H1 (cell line): ENCODE measurements around the gene ZNF566. TPM values are rescaled to one million over a fixed set of nuclear protein-coding genes. Genes with fewer than 3 reads are reported as not detected.
A peak's percentile ranks its signal among the peaks of the same experiment; 100 is the strongest.
"Not testable (repeated sequence)": the region's sequence is repeated elsewhere in the genome, so short reads cannot be mapped to it uniquely, and the experiment has no call there.

Experiments
- CTCF ChIA-PET: fragments of 300-600 bp; sonication (Branson Sonifier 250); formaldehyde crosslinking; loops from one replicate; lab custom pipeline; 2021; ENCODE audit not compliant: partially characterized antibody; lab: Charles Lee
- POLR2A ChIA-PET: fragments of 300-600 bp; sonication (Branson Sonifier 250); formaldehyde crosslinking; loops from one replicate; lab custom pipeline; 2021; ENCODE audit warnings: inconsistent platforms; ENCODE audit not compliant: partially characterized antibody; lab: Charles Lee
- DNase-seq, 2 experiments: peaks; one replicate each; pipeline versions ENCODE4 v3.0.0 to v3.0.0-alpha.2; 2010 to 2022; ENCODE audit warnings: low spot score in 2 of 2, low read depth in 1 of 2, mixed read lengths in 1 of 2
- FAIRE-seq: peaks from 2 replicates; lab custom pipeline; 2011; peaks lifted over from hg19 to GRCh38; lab: Jason Lieb, UNC
- H2AFZ ChIP-seq: 2 replicates; pipeline ENCODE4 v1.8.1; 2012; ENCODE audit warnings: low read length, inconsistent platforms
- H2AK5ac ChIP-seq: 2 replicates; pipeline ENCODE4 v1.6.1; 2013; ENCODE audit warnings: low read depth, low read length
- H2BK120ac ChIP-seq: replicated peaks from 2 replicates; pipeline ENCODE3; 2013; ENCODE audit warnings: low read depth, low read length, inconsistent platforms
- H2BK12ac ChIP-seq: 2 replicates; pipeline ENCODE4 v1.6.1; 2013; ENCODE audit warnings: low read depth, low read length
- H2BK15ac ChIP-seq: 2 replicates; pipeline ENCODE4 v1.6.1; 2013; ENCODE audit warnings: low read length
- H2BK20ac ChIP-seq: 2 replicates; pipeline ENCODE4 v1.6.1; 2013; ENCODE audit warnings: low read length
- H2BK5ac ChIP-seq: 2 replicates; pipeline ENCODE4 v1.6.1; 2013; ENCODE audit warnings: low read depth, low read length
- H3K14ac ChIP-seq: 2 replicates; pipeline ENCODE4 v1.6.1; 2013; ENCODE audit warnings: inconsistent platforms; ENCODE audit not compliant: insufficient read length
- H3K18ac ChIP-seq: 2 replicates; pipeline ENCODE4 v1.6.1; 2013; ENCODE audit warnings: low read length; ENCODE audit errors: extremely low read depth
- H3K23ac ChIP-seq: 2 replicates; pipeline ENCODE4 v1.6.1; 2013; ENCODE audit warnings: inconsistent platforms; ENCODE audit not compliant: insufficient read length
- H3K23me2 ChIP-seq: 2 replicates; pipeline ENCODE4 v1.6.1; 2013; ENCODE audit warnings: low read depth, low read length
- H3K27ac ChIP-seq: 2 replicates; pipeline ENCODE4 v1.6.1; 2011; ENCODE audit warnings: low read depth, low read length, inconsistent platforms
- H3K27me3 ChIP-seq, 4 experiments: replicated peaks in 1 of 4; 1 replicate in 1 of 4; 2 replicates in 3 of 4; pipeline versions ENCODE4 v1.6.1 to v1.8.1; 2011 to 2013; ENCODE audit warnings: low read length in 3 of 4, mild to moderate bottlenecking in 3 of 4, inconsistent platforms in 2 of 4, mixed read lengths in 2 of 4, moderate library complexity in 1 of 4; ENCODE audit not compliant: control insufficient read depth in 3 of 4, insufficient read depth in 3 of 4; ENCODE audit errors: extremely low read depth in 1 of 4
- H3K36me3 ChIP-seq, 4 experiments: 2 replicates each; pipeline versions ENCODE4 v1.6.1 to v1.8.1; 2011 to 2013; ENCODE audit warnings: mild to moderate bottlenecking in 4 of 4, low read length in 3 of 4, moderate library complexity in 2 of 4, control low read depth in 1 of 4, inconsistent platforms in 1 of 4; ENCODE audit not compliant: insufficient read depth in 4 of 4, control insufficient read depth in 2 of 4
- H3K4ac ChIP-seq: replicated peaks from 2 replicates; pipeline ENCODE3; 2013; ENCODE audit warnings: low read length, low read depth, mixed read lengths, inconsistent platforms; ENCODE audit not compliant: insufficient read length
- H3K4me1 ChIP-seq, 4 experiments: replicated peaks in 1 of 4; 1 replicate in 1 of 4; 2 replicates in 3 of 4; pipeline versions ENCODE4 v1.6.1 to v1.8.1; 2011 to 2013; ENCODE audit warnings: low read length in 3 of 4, inconsistent platforms in 2 of 4, mixed read lengths in 1 of 4; ENCODE audit not compliant: insufficient read depth in 4 of 4, control insufficient read depth in 3 of 4
- H3K4me2 ChIP-seq, 2 experiments: 2 replicates each; pipeline versions ENCODE4 v1.6.1 to v1.8.1; 2011 to 2013; ENCODE audit warnings: low read depth in 2 of 2, low read length in 2 of 2, control low read depth in 1 of 2, inconsistent platforms in 1 of 2, mild to moderate bottlenecking in 1 of 2; ENCODE audit not compliant: insufficient read depth in 1 of 2
- H3K4me3 ChIP-seq, 4 experiments: fragments of 200-600, 300-600 bp in 1 of 4; sonication (generic), shearing (Covaris generic), sonication (Bioruptor Twin) in 1 of 4; 2 replicates each; pipeline versions ENCODE4 v1.5.1 to v1.8.1; 2011 to 2016; ENCODE audit warnings: low read length in 4 of 4, low read depth in 3 of 4, control low read depth in 2 of 4, inconsistent platforms in 2 of 4, mild to moderate bottlenecking in 2 of 4, mixed read lengths in 1 of 4, moderate library complexity in 1 of 4; ENCODE audit not compliant: insufficient read depth in 2 of 4; ENCODE audit errors: extremely low read depth in 1 of 4
- H3K56ac ChIP-seq: replicated peaks from 2 replicates; pipeline ENCODE3; 2013; ENCODE audit warnings: low read depth, mild to moderate bottlenecking, mixed read lengths, low read length, inconsistent platforms; ENCODE audit not compliant: insufficient read length
- H3K79me1 ChIP-seq: 2 replicates; pipeline ENCODE4 v1.6.1; 2013; ENCODE audit warnings: low read depth, low read length, control low read depth
- H3K79me2 ChIP-seq, 2 experiments: 2 replicates each; pipeline versions ENCODE4 v1.6.1 to v1.8.1; 2012 to 2013; ENCODE audit warnings: low read length in 2 of 2, mild to moderate bottlenecking in 2 of 2, inconsistent platforms in 1 of 2; ENCODE audit not compliant: insufficient read depth in 2 of 2, control insufficient read depth in 1 of 2
- H3K9ac ChIP-seq, 4 experiments: replicated peaks in 1 of 4; 1 replicate in 1 of 4; 2 replicates in 3 of 4; pipeline versions ENCODE4 v1.6.1 to v1.8.1; 2011 to 2013; ENCODE audit warnings: low read depth in 3 of 4, low read length in 3 of 4, control low read depth in 2 of 4, mild to moderate bottlenecking in 2 of 4, moderate library complexity in 2 of 4, inconsistent platforms in 1 of 4; ENCODE audit errors: extremely low read depth in 1 of 4
- H3K9me3 ChIP-seq, 2 experiments: 2 replicates each; pipeline versions ENCODE4 v1.6.1 to v1.8.1; 2012 to 2013; ENCODE audit warnings: mild to moderate bottlenecking in 2 of 2, moderate library complexity in 2 of 2, control low read depth in 1 of 2, inconsistent platforms in 1 of 2, low read depth in 1 of 2, low read length in 1 of 2, mixed read lengths in 1 of 2; ENCODE audit not compliant: insufficient read depth in 2 of 2
- H4K20me1 ChIP-seq, 2 experiments: replicated peaks in 1 of 2; 2 replicates each; pipeline versions ENCODE3 to v1.8.1; 2011 to 2013; ENCODE audit warnings: inconsistent platforms in 2 of 2, low read length in 2 of 2, mild to moderate bottlenecking in 1 of 2; ENCODE audit not compliant: insufficient read depth in 2 of 2, control insufficient read depth in 1 of 2
- H4K5ac ChIP-seq: 2 replicates; pipeline ENCODE4 v1.6.1; 2013; ENCODE audit warnings: low read length, low read depth, mixed read lengths, inconsistent platforms; ENCODE audit not compliant: insufficient read length
- H4K8ac ChIP-seq: 2 replicates; pipeline ENCODE4 v1.8.0; 2013; ENCODE audit warnings: mild to moderate bottlenecking, moderate library complexity, low read length, inconsistent platforms; ENCODE audit not compliant: insufficient read depth; ENCODE audit errors: extremely low read depth
- H4K91ac ChIP-seq: replicated peaks from 2 replicates; pipeline ENCODE3; 2013; ENCODE audit warnings: low read length, mixed read lengths, inconsistent platforms; ENCODE audit not compliant: insufficient read length
- RAD21 ChIP-seq, 2 experiments: IDR thresholded peaks in 1 of 2; conservative IDR thresholded peaks in 1 of 2; 2 replicates each; pipeline ENCODE4 v1.6.1; 2011; ENCODE audit warnings: low read depth in 2 of 2, low read length in 2 of 2, improper control_type of control experiment in 1 of 2, inconsistent platforms in 1 of 2, mild to moderate bottlenecking in 1 of 2, moderate library complexity in 1 of 2
- RFX5 ChIP-seq: IDR thresholded peaks from 2 replicates; pipeline ENCODE4 v1.6.1; 2011; ENCODE audit warnings: low read depth, low read length, improper control_type of control experiment, borderline replicate concordance
- WGBS, 2 experiments: shearing (Covaris generic) in 1 of 2; methylation state at CpG; one replicate each; pipeline versions ENCODE4 v1.1.6 to v1.1.7; 2013 to 2015; ENCODE audit warnings: low lambda C conversion rate in 2 of 2, mixed read lengths in 2 of 2, inconsistent platforms in 1 of 2, low coverage in 1 of 2, missing lambda C conversion rate in 1 of 2; ENCODE audit not compliant: insufficient replicate concordance in 2 of 2, insufficient coverage in 1 of 2, insufficient read length in 1 of 2; ENCODE audit errors: extremely low coverage in 1 of 2, missing lambda C conversion rate in 1 of 2; 5-methylcytosine and 5-hydroxymethylcytosine counted together
- polyA plus RNA-seq, 7 experiments: library from polyadenylated mRNA; depleted of rRNA in 3 of 7; stranded (reverse) in 5 of 7; unstranded in 2 of 7; fragments of >200 nt in 5 of 7; fragments of 200-250 nt in 2 of 7; gene quantifications; 1 replicate in 5 of 7; 2 replicates in 1 of 7; 4 replicates in 1 of 7; pipeline versions ENCODE4 v1.2.1 to v1.2.3, GENCODE V29; 2011 to 2013; ENCODE audit warnings: missing spikeins in 2 of 7, mixed read lengths in 2 of 7
- total RNA-seq: library from RNA; stranded (reverse); fragmentation: NEBNext Ultra II Directional; extraction: Animal tissue kit (Norgen Biotek cat#: 25700); gene quantifications from 2 replicates; pipeline ENCODE4 v1.2.1, GENCODE V29; 2021
- TF ChIP-seq, protein P1 (sequence below), 3 experiments: IDR thresholded peaks; 1 replicate in 2 of 3; 2 replicates in 1 of 3; pipeline versions ENCODE4 v1.5.1 to v1.6.1; 2011; ENCODE audit warnings: low read length in 3 of 3, mild to moderate bottlenecking in 3 of 3, inconsistent platforms in 2 of 3, low read depth in 1 of 3, moderate library complexity in 1 of 3; ENCODE audit not compliant: insufficient read depth in 1 of 3; ENCODE audit errors: control extremely low read depth in 1 of 3

Gene ZNF566
- total and polyA plus RNA-seq, 2 of the 8 experiments (the other 6 are each of a cell fraction or from before 2014, with no cell fraction given) = 6.9 to 16.6 TPM

DNA sequence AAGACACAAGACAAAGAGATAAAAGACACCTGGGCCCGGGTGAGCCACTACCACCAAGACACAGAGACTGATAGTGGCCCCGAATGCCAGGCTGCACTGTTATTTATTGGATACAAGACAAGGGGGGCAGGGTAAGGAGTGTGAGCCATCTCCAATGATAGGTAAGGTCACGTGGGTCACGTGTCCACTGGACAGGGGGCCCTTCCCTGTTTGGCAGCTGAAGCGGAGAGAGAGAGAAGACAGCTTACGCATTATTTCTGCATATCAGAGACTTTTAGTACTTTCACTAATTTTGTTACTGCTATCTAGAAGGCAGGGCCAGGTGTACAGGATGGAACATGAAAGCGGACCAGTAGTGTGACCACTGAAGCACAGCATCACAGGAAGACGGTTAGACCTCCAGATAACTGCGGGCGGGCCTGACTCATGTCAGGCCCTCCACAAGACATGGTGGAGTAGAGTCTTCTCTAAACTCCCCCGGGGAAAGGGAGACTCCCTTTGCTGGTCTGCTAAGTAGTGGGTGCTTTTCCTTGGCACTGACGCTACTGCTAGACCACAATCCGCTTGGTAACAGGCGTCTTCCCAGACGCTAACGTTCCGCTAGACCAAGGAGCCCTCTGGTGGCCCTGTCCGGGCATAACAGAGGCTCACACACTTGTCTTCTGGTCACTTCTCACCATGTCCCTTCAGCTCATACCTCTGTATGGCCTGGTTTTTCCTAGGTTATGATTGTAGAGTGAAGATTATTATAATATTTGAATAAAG, 3.5 kb upstream of the ZNF566 start:
- H3K79me2 ChIP-seq = peaks cover 0 to 10% of the 10 kb centered on the region in 2 experiments; a peak in 2 of 4 replicates
- H3K23me2 ChIP-seq, H3K4me2 ChIP-seq, H2BK15ac ChIP-seq, H4K20me1 ChIP-seq, H4K8ac ChIP-seq, H2AK5ac ChIP-seq, H3K27me3 ChIP-seq, H3K14ac ChIP-seq, FAIRE-seq, H4K91ac ChIP-seq, H4K5ac ChIP-seq, H3K56ac ChIP-seq, H3K9ac ChIP-seq, H3K23ac ChIP-seq, H2BK5ac ChIP-seq, H3K4ac ChIP-seq, H3K18ac ChIP-seq, H2BK20ac ChIP-seq, H2BK12ac ChIP-seq, H3K4me3 ChIP-seq, H2AFZ ChIP-seq, H2BK120ac ChIP-seq, H3K36me3 ChIP-seq, H3K79me1 ChIP-seq, H3K27ac ChIP-seq, H3K4me1 ChIP-seq: not testable (repeated sequence)
- peaks cover 16 to 30% of the 10 kb centered on the region in 2 experiments for H3K9me3 ChIP-seq
- DNase-seq = peak; percentile 34 to 76
- ChIA-PET CTCF (interaction anchor here (0.6 to 1.7 kb wide), 6 partner anchors 10 to 733 kb away, joined by 3 to 10 read pairs (median 3); no protein-coding TSS in a partner anchor), POLR2A (interaction anchor here (0.6 to 1.5 kb wide), 4 partner anchors 17 to 237 kb away, joined by 3 to 4 read pairs (median 3); partner anchors contain the start of gene ZFP14)
- peak; percentile 83 to 84 for TF ChIP-seq RAD21 (IDR thresholded peaks at IDR 0.05 in 1 of 2, conservative IDR thresholded peaks at IDR 0.05 in 1 of 2; ENCODE audit: low read depth in 2 of 2, low read length in 2 of 2)
- TF ChIP-seq, protein P1, sequence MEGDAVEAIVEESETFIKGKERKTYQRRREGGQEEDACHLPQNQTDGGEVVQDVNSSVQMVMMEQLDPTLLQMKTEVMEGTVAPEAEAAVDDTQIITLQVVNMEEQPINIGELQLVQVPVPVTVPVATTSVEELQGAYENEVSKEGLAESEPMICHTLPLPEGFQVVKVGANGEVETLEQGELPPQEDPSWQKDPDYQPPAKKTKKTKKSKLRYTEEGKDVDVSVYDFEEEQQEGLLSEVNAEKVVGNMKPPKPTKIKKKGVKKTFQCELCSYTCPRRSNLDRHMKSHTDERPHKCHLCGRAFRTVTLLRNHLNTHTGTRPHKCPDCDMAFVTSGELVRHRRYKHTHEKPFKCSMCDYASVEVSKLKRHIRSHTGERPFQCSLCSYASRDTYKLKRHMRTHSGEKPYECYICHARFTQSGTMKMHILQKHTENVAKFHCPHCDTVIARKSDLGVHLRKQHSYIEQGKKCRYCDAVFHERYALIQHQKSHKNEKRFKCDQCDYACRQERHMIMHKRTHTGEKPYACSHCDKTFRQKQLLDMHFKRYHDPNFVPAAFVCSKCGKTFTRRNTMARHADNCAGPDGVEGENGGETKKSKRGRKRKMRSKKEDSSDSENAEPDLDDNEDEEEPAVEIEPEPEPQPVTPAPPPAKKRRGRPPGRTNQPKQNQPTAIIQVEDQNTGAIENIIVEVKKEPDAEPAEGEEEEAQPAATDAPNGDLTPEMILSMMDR (IDR thresholded peaks at IDR 0.05; ENCODE audit: control extremely low read depth in 1 of 3, insufficient read depth in 1 of 3, low read depth in 1 of 3, low read length in 3 of 3) = peak; percentile 66 to 74 (median 73)
- TF ChIP-seq RFX5 = peak; percentile 64; the same call in 1 of the 2 replicates
- WGBS, 2 experiments = 74% methylated on average over 18 of the region's 18 CpGs; no CpG with 5 or more reads in 1 of the 2 experiments
